Right ventricle myocardium superior (tissue), 1 donor: ENCODE data around the gene SYDE2. TPM values are rescaled to one million over a fixed set of nuclear protein-coding genes. Genes with fewer than 3 reads are reported as not detected.
A peak's percentile ranks its signal among the peaks of the same experiment; 100 is the strongest.
"Not testable (repeated sequence)": the region's sequence is repeated elsewhere in the genome, so short reads cannot be mapped to it uniquely, and the experiment has no call there.

ENCODE experiments used
- ATAC-seq: fragments of 200-7000 bp; cut with Tn5 transposase; one replicate; pipeline ENCODE4 v1.9.1; 2020; ENCODE audit warnings: mild to moderate bottlenecking; ENCODE audit not compliant: poor library complexity
- DNase-seq: peaks from one replicate; pipeline ENCODE4 v3.0.0-alpha.2; 2020
- intact Hi-C: fragments of 100-400 bp; cut with DNase I; formaldehyde crosslinking; loops from one replicate; pipeline ENCODE4 v1.11.2; 2022
- long read RNA-seq: library from polyadenylated mRNA; unstranded; transcript quantifications from one replicate; pipeline ENCODE4 v2.0.0, GENCODE V29; 2021
- total RNA-seq: library from RNA; stranded (reverse); fragmentation: NEBNext Ultra II Directional; extraction: Animal tissue kit (Norgen Biotek cat#: 25700); gene quantifications from one replicate; pipeline ENCODE4 v1.2.1, GENCODE V29; 2021
- donor health status: DM: no; HTN: yes; CAD: no; lungs with severe emphysema.

Gene SYDE2
- 21.4 TPM for total RNA-seq
- long read RNA-seq, transcript SYDE2-201 (3 exons, 3,000 nt), result major isoform, 17 of 36 reads
- long read RNA-seq, partial matches to known transcripts, result 4 of 36 reads
- long read RNA-seq, other reads (novel, unspliced or antisense), result 15 of 36 reads

GRCh38 chr1:85200463-85201339 lies at the start of gene SYDE2:
SYDE2 (minus strand) TSS chr1:85201016; CDS start chr1:85200996, 20 bp downstream.
- DNase-seq (peak; percentile 82), ATAC-seq (peak; percentile 92)
- intact Hi-C loops, result no loop called here

- DNase-seq, intact Hi-C loops, ATAC-seq: not testable (repeated sequence)
These were observed 48.2 kb upstream of the SYDE2 start for GRCh38 chr1:85249042-85249441.

- DNase-seq (no peak), ATAC-seq (no peak)
- intact Hi-C loops, result no loop called here
These were observed 45.1 kb upstream of the SYDE2 start for GRCh38 chr1:85245891-85246290.

GRCh38 chr1:85245456-85245855 lies 44.6 kb upstream of the SYDE2 start:
- intact Hi-C loops, result no loop called here
- ATAC-seq, result no peak

GRCh38 chr1:85244271-85245061 lies 43.6 kb upstream of the SYDE2 start:
- DNase-seq (no peak), ATAC-seq (no peak)
- intact Hi-C loops, result no loop called here

More at GRCh38 chr1:85245456-85245855, 44.6 kb upstream of the SYDE2 start:
- DNase-seq, result no peak

GRCh38 chr1:85243372-85243771 lies 42.6 kb upstream of the SYDE2 start:
- peak; percentile 53 for ATAC-seq
- intact Hi-C loops, result no loop called here

GRCh38 chr1:85240643-85241042 lies 39.8 kb upstream of the SYDE2 start:
- DNase-seq (no peak), ATAC-seq (no peak)
- intact Hi-C loops, result no loop called here

More at GRCh38 chr1:85243372-85243771, 42.6 kb upstream of the SYDE2 start:
- DNase-seq, result no peak

GRCh38 chr1:85240174-85240601 lies 39.4 kb upstream of the SYDE2 start:
- intact Hi-C loops, result no loop called here
- DNase-seq, result no peak
- ATAC-seq, result peak; percentile 76

GRCh38 chr1:85237613-85238012 lies 36.8 kb upstream of the SYDE2 start:
- DNase-seq (no peak), ATAC-seq (no peak)
- intact Hi-C loops, result no loop called here

- no peak for DNase-seq
- ATAC-seq, result peak; percentile 30
- intact Hi-C loops, result no loop called here
These were observed 29.6 kb upstream of the SYDE2 start for GRCh38 chr1:85230305-85230977.

GRCh38 chr1:85229574-85230097 lies 28.8 kb upstream of the SYDE2 start:
- intact Hi-C loops, result no loop called here
- DNase-seq (no peak), ATAC-seq (peak; percentile 55)

GRCh38 chr1:85228972-85229371 lies 28.2 kb upstream of the SYDE2 start:
- DNase-seq, result no peak
- ATAC-seq, result peak; percentile 68
- intact Hi-C loops, result no loop called here

GRCh38 chr1:85225624-85226380 lies 25.0 kb upstream of the SYDE2 start:
- no peak for ATAC-seq
- DNase-seq, result no peak
- intact Hi-C loops, result no loop called here

GRCh38 chr1:85224734-85225623 lies 24.2 kb upstream of the SYDE2 start:
- ATAC-seq (peak; percentile 84), DNase-seq (peak; percentile 51)
- intact Hi-C loops, result no loop called here

- ATAC-seq, result no peak
- intact Hi-C loops, result no loop called here
These were observed 23.5 kb upstream of the SYDE2 start for GRCh38 chr1:85224295-85224694.

GRCh38 chr1:85223334-85223733 lies 22.5 kb upstream of the SYDE2 start:
- intact Hi-C loops, result no loop called here
- ATAC-seq, result no peak
- no peak for DNase-seq

More at GRCh38 chr1:85224295-85224694, 23.5 kb upstream of the SYDE2 start:
- no peak for DNase-seq

GRCh38 chr1:85220756-85221201 lies 20.0 kb upstream of the SYDE2 start:
- DNase-seq (no peak), ATAC-seq (no peak)
- intact Hi-C loops, result no loop called here
